ELF-1 (cell line): ENCODE data around the gene FBRS.
"Not testable (repeated sequence)": the region's sequence is repeated elsewhere in the genome, so short reads cannot be mapped to it uniquely, and the experiment has no call there.

ENCODE experiments used
- DNase-seq: peaks from one replicate; pipeline ENCODE4 v3.0.0-alpha.2; 2016; ENCODE audit warnings: low read depth, low spot score

The FBRS gene

DNA sequence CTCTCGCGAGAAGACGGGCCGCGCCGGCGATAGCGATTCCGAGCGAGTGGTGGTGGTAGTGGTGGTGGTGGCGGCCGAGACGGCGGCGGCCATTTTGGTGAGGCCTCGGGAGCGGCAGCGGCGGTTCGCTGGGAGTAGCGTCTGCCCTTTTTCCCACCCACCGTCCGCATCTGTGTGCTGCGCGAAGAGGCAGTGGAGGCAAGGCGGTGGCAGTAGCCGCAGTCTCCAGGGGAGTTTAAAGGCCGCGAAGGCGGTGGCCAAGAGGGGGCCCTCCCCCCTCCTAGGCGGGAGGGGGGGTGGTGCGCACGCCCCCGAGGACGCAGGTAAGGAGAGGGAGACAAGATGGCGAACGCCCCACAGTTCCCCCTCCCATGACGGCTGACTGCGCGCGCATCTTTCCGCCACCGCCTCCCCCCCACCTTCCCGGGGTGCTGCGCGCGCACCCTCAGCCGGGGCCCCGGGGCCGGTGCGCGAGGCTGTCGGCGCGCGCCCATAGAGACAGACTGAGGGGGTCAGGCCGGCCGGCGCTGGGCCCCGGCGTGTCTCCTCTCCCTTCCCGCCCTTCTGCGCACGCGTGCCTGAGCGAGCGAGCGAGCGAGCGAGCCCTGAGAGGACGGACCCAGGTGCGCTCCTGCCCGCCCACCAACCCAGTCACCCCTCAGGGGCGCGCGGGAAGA, 40.0 kb downstream of the FBRS start:
- DNase-seq: peak; percentile 99

DNA sequence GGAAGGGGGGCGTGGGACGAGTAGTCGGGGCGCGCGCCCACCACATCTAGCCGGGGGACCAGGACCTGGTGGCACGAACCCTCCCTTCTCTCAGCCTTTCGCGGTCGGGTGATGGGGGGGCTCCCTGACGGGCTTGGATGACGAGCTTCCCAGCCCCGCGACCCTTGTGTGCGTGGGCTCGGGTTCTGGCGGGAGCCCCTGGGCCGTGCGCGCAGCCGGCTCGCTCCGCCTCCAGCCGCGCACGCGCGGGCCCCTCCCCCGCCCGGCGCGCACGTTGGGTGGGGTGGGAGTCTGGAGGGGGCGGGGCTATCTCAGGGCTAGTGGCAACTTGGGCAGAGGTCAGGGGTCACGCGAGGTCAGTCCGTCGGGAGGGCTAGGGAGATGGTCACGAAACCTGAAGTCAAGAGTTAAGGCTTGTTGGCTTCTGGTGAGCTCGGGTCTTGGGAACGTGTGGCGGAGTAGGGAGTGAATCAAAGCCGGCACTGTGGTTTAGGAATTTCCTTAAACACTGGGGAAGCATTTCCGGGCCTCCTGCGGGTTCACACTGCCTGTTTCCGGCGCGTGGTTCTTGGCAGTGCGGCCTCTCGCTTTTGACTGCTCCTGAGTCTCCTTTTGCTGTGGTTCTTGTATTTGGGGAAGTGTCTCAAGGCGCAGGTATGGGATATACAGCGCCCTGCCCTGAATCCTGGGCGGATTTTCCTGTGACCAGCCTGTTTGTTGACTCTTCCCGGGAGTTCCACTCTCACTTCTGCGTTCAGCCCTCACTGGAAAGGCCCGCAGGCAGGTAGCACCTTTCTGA, 40.8 kb downstream of the FBRS start, which contains the start of gene SRCAP:
TSS of gene SRCAP (plus strand) at position 356 of the 799 bp plus-strand sequence. CDS start 1,654 bp downstream, outside the sequence.
- DNase-seq: peak; percentile 91

DNA sequence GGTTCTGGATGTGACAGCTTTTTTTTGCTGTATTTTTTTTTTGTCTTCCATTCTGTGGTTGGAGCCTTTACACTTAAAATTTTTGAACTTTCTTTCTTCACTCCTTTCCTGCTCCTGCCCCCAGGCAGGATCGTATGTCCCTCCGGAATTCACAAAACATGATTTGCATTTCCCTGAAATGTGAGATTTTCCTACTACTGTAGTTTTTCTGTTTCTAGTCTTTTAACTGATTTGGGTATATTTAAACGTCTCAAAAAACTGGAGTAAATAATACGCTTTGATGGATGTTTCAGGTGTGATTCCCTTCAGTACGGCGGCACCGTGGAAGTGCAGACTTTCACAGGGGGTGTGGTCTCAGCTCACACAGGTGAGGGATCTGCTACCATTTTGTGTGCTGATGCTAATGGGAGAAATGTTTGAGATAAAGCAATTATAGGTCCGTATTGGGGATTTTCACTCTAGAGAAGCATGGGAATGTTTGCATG, 41.4 kb downstream of the FBRS start:
- DNase-seq: no peak

DNA sequence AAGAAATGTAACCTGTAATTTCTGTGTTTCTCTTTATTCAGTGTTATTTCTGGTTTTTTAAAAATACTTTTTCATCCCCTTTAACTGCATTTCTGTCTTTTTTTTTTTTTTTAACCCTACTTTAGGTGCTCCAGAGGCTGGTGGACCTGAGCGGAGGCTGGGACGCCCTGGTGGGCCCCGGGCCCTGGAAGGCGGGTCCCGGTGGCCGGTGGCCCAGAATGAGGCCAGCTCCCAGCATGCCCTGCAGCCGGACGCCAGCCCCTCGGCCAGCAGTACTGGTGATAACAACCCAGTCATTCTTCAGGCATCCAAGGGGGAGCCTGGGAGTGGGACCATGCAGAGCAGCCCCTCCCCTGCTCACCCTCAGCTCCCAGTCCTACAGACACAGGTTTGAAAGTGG, 42.3 kb downstream of the FBRS start:
- peak; percentile 71 for DNase-seq

DNA sequence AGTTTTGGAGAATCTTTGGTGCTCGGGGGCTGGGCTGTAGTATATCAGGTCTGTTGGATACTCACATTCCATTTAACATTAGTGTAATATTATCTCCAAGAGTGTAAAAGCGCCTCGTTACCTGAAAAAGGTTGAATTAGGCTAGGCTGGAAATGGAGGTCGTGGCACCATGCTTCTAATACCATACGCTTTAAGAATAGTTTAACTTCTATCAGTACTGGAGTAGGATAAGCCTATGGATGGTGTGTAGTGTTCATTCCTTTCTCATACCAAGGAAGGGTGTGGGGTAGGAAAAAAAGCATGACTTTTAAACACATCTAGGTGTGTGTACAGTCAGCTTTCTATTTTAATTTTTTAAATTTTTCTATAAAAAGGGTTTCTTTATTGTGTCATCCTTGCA, 42.7 kb downstream of the FBRS start:
- DNase-seq: no peak

DNA sequence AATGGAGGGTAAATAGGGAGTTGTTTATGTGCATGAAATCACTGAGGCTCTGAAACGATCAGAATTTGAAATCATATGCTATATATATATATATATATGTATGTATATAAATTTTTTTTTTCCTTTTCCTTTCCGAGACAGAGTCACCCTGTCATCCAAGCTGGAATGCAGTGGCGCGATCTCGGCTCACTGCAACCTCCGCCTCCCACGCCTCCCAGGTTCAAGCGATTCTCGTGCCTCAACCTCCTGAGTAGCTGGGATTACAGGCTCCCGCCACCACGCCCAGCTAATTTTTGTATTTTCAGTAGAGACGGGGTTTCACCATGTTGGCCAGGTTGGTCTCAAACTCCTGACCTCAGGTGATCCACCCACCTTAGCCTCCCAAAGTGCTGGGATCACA, 44.8 kb downstream of the FBRS start:
- DNase-seq: not testable (repeated sequence)

DNA sequence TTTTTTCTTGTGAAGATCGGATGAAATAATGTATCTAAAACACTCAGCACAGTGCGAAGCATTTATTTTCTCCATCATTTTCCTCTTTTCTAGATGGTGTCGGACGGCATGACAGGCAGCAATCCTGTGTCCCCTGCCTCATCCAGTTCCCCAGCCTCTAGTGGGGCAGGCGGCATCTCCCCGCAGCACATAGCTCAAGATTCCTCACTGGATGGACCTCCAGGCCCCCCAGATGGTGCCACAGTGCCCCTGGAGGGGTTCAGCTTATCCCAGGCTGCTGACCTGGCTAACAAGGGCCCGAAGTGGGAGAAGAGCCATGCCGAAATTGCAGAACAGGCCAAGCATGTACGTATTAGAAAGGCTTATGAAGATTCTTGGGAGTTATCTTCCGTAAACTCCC, 45.7 kb downstream of the FBRS start:
- no peak for DNase-seq

DNA sequence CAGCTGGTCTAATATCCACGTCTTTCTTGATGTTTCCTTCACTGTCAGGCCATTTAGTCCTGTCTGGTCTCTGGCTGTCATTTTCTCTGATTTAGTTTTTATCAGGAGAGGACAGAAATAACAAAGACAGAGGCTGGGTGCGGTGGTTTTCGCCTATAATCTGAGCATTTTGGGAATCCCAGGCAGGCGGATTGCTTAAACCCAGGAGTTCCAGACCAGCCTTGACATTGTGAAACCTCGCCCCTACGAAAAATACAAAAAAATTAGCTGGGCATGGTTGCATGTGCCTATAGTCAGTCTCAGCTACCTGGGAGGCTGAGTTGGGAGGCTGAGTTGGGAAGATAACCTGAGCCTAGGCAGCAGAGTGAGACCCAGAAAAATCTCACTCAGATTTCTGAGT, 47.8 kb downstream of the FBRS start:
- DNase-seq: no peak

GRCh38 chr16:30710971-30711370, 52.7 kb downstream of the FBRS start:
- DNase-seq: no peak

GRCh38 chr16:30711712-30712111, 53.5 kb downstream of the FBRS start:
- DNase-seq: no peak

DNA sequence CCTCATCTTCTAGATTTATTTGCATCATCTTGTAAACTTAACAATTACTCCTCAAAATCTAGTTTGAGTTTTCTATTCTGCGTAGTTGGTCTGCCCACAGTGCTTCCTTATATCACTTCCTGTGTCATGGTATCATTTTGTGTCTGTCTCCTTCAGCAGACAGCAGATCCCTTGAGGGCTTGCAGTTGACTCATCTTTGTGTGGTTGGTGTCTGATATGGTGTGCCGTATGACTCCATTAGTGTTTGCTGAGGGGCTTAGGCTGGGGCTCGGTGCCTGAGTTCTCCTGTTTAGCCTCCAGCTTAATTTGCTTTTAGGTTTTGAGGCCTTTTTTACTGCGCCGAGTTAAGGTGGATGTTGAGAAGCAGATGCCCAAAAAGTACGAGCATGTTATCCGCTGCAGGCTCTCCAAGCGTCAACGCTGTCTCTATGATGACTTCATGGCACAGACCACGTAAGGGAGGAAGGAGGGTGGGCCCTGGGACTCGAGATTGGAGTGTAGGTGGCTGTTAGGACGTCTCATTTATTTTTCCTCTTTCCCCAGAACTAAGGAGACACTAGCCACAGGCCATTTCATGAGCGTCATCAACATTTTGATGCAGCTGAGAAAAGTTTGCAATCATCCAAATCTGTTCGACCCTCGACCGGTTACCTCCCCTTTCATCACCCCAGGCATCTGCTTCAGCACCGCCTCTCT, 57.7 kb downstream of the FBRS start:
- no peak for DNase-seq

DNA sequence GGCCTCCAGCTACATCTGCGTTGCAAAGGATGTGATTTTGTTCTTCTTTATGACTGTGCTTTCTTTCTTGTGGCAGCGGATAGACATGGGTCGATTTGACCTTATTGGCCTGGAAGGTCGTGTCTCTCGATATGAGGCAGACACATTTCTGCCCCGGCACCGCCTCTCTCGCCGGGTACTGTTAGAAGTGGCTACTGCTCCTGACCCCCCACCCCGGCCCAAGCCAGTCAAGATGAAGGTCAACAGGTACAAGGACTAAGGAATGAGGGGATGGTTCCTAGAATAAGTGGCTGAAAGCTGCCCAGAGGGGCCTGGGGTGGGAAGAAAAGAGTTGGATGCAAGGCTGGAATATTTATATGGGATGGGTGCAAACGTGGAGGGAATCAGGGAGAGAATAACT, 61.9 kb downstream of the FBRS start:
- DNase-seq: no peak
